HepG2 (cell line): ENCODE measurements around the gene GNG13.

Experiments
- CTCF ChIP-seq: sonication (generic); formaldehyde crosslinking; IDR thresholded peaks from 2 replicates; pipeline ENCODE4 v1.5.0; 2020; ENCODE audit warnings: mild to moderate bottlenecking, missing genetic modification reagents, moderate library complexity
- MTA1 ChIP-seq: sonication (generic); formaldehyde crosslinking; IDR thresholded peaks from 2 replicates; pipeline ENCODE4 v1.4.0; 2020; ENCODE audit warnings: missing genetic modification reagents, mild to moderate bottlenecking, borderline replicate concordance
- TF ChIP-seq, protein P1 (sequence below): sonication (generic); formaldehyde crosslinking; IDR thresholded peaks from 2 replicates; pipeline ENCODE4 v1.8.1; 2022; ENCODE audit warnings: low read depth, mild to moderate bottlenecking, missing genetic modification reagents

GRCh38 chr16:845351-845745 is 44.8 kb upstream of the GNG13 start:
- TF ChIP-seq MTA1 (CRISPR knock-in tag) = no peak
- TF ChIP-seq CTCF (CRISPR knock-in tag) = no peak
- TF ChIP-seq, protein P1, sequence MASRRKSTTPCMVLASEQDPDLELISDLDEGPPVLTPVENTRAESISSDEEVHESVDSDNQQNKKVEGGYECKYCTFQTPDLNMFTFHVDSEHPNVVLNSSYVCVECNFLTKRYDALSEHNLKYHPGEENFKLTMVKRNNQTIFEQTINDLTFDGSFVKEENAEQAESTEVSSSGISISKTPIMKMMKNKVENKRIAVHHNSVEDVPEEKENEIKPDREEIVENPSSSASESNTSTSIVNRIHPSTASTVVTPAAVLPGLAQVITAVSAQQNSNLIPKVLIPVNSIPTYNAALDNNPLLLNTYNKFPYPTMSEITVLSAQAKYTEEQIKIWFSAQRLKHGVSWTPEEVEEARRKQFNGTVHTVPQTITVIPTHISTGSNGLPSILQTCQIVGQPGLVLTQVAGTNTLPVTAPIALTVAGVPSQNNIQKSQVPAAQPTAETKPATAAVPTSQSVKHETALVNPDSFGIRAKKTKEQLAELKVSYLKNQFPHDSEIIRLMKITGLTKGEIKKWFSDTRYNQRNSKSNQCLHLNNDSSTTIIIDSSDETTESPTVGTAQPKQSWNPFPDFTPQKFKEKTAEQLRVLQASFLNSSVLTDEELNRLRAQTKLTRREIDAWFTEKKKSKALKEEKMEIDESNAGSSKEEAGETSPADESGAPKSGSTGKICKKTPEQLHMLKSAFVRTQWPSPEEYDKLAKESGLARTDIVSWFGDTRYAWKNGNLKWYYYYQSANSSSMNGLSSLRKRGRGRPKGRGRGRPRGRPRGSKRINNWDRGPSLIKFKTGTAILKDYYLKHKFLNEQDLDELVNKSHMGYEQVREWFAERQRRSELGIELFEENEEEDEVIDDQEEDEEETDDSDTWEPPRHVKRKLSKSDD (CRISPR knock-in tag) = no peak
